BLaER1 treated with 17β-estradiol and CSF1 and Interleukin-3, amounts not matched to agents 10 nM and 100 nM (cell line): ENCODE results near the gene LRCH3.

ENCODE experiments used
- H3K27ac ChIP-seq, 11 experiments: shearing (Covaris generic); formaldehyde crosslinking; 2 replicates each; pipeline ENCODE4 v1.8.1; 2022
- H3K27me3 ChIP-seq, 11 experiments: shearing (Covaris generic); formaldehyde crosslinking; 2 replicates each; pipeline ENCODE4 v1.8.1; 2022
- H3K36me3 ChIP-seq, 11 experiments: shearing (Covaris generic); formaldehyde crosslinking; 2 replicates each; pipeline ENCODE4 v1.8.1; 2022
- H3K4me1 ChIP-seq, 10 experiments: shearing (Covaris generic); formaldehyde crosslinking; 2 replicates each; pipeline ENCODE4 v1.8.1; 2022
- H3K4me2 ChIP-seq, 11 experiments: shearing (Covaris generic); formaldehyde crosslinking; 2 replicates each; pipeline ENCODE4 v1.8.1; 2022
- H3K4me3 ChIP-seq, 10 experiments: shearing (Covaris generic); formaldehyde crosslinking; 2 replicates each; pipeline ENCODE4 v1.8.1; 2022
- H3K9ac ChIP-seq, 11 experiments: shearing (Covaris generic); formaldehyde crosslinking; 2 replicates each; pipeline ENCODE4 v1.8.1; 2022
- H3K9me3 ChIP-seq, 11 experiments: shearing (Covaris generic); formaldehyde crosslinking; replicated peaks in 1 of 11; 2 replicates each; pipeline ENCODE4 v1.8.1; 2022
- H4K20me1 ChIP-seq, 11 experiments: shearing (Covaris generic); formaldehyde crosslinking; 2 replicates each; pipeline ENCODE4 v1.8.1; 2022
- Cebpa-rat ChIP-seq, 11 experiments: shearing (Covaris generic); IDR thresholded peaks; 2 replicates each; pipeline ENCODE4 v1.8.1; 2022

The LRCH3 gene

GRCh38 chr3:197833930-197834715 is 43.1 kb downstream of the LRCH3 start:
- no peaks in the 10 kb centered on the region for H3K9me3 ChIP-seq
- H3K4me3 ChIP-seq = no peak overlapping the region
- H3K27me3 ChIP-seq = no peaks in the 10 kb centered on the region
- H4K20me1 ChIP-seq = no peaks in the 10 kb centered on the region
- no peak overlapping the region for H3K27ac ChIP-seq
- H3K36me3 ChIP-seq = peaks cover 67 to 100% (median 95%) of the 10 kb centered on the region in 11 experiments
- H3K4me2 ChIP-seq = no peak overlapping the region
- no peaks in the 10 kb centered on the region for H3K4me1 ChIP-seq
- H3K9ac ChIP-seq = no peak overlapping the region
- TF ChIP-seq Cebpa-rat (IDR thresholded peaks at IDR 0.05) = no peak

GRCh38 chr3:197835509-197835908 is 44.5 kb downstream of the LRCH3 start:
- Histone ChIP-seq H3K4me1 (no peaks in the 10 kb centered on the region), H3K9ac (no peak overlapping the region), H4K20me1 (no peaks in the 10 kb centered on the region), H3K4me3 (no peak overlapping the region), H3K9me3 (no peaks in the 10 kb centered on the region), H3K27ac (no peak overlapping the region), H3K36me3 (peaks cover 69 to 100% (median 95%) of the 10 kb centered on the region in 11 experiments), H3K4me2 (no peak overlapping the region), H3K27me3 (no peaks in the 10 kb centered on the region)
- TF ChIP-seq Cebpa-rat (IDR thresholded peaks at IDR 0.05) = no peak

- Histone ChIP-seq H3K4me2 (no peak overlapping the region), H3K36me3 (peaks cover 69 to 100% (median 96%) of the 10 kb centered on the region in 11 experiments), H3K4me3 (no peak overlapping the region), H3K27ac (no peak overlapping the region), H3K9me3 (no peaks in the 10 kb centered on the region), H4K20me1 (no peaks in the 10 kb centered on the region; a peak in 1 of 22 replicates), H3K4me1 (no peaks in the 10 kb centered on the region; a peak in 1 of 20 replicates), H3K9ac (no peak overlapping the region), H3K27me3 (no peaks in the 10 kb centered on the region)
- no peak for TF ChIP-seq Cebpa-rat (IDR thresholded peaks at IDR 0.05)
These were observed 45.2 kb downstream of the LRCH3 start for GRCh38 chr3:197836244-197836643.

GRCh38 chr3:197837282-197837681 is 46.2 kb downstream of the LRCH3 start:
- H3K9ac ChIP-seq = no peak overlapping the region
- H3K27me3 ChIP-seq = no peaks in the 10 kb centered on the region
- no peak overlapping the region for H3K4me2 ChIP-seq
- H3K27ac ChIP-seq = no peak overlapping the region
- no peak overlapping the region for H3K4me3 ChIP-seq
- H4K20me1 ChIP-seq = no peaks in the 10 kb centered on the region; a peak in 1 of 22 replicates
- H3K36me3 ChIP-seq = peaks cover 70 to 100% (median 96%) of the 10 kb centered on the region in 11 experiments
- no peaks in the 10 kb centered on the region; a peak in 1 of 20 replicates for H3K4me1 ChIP-seq
- no peak for TF ChIP-seq Cebpa-rat (IDR thresholded peaks at IDR 0.05)
- H3K9me3 ChIP-seq = no peaks in the 10 kb centered on the region

DNA sequence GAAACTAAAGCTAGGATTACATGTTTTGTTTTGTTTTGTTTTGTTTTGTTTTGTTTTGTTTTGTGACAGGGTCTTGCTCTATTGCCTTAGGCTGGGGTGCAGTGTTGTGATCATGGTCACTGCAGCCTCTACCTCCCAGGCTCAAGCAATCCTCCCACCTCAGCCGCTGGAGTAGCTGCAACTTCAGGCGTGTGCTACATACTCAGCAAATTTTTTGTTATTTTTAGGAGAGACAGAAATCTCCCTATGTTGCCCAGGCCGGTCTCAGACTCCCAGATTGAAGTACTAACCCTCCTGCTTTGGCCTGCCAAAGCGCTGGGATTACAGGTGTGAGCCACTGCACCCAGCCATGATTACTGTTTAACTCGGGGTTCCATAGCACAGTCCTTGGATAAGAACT is 50.7 kb downstream of the LRCH3 start:
- Histone ChIP-seq H3K27me3 (no peaks in the 10 kb centered on the region), H3K4me3 (no peak overlapping the region), H3K27ac (no peak overlapping the region), H3K4me1 (peaks cover 0 to 7% (median 0%) of the 10 kb centered on the region in 10 experiments; a peak in 3 of 20 replicates), H3K9me3 (no peaks in the 10 kb centered on the region), H3K9ac (no peak overlapping the region), H3K4me2 (no peak overlapping the region), H4K20me1 (no peaks in the 10 kb centered on the region; a peak in 1 of 22 replicates), H3K36me3 (peaks cover 77 to 100% (median 89%) of the 10 kb centered on the region in 11 experiments)
- TF ChIP-seq Cebpa-rat (IDR thresholded peaks at IDR 0.05) = no peak

GRCh38 chr3:197846491-197846890 is 55.4 kb downstream of the LRCH3 start:
- no peak overlapping the region for H3K27ac ChIP-seq
- H3K4me2 ChIP-seq = no peak overlapping the region
- no peaks in the 10 kb centered on the region for H3K27me3 ChIP-seq
- peaks cover 12 to 29% (median 18%) of the 10 kb centered on the region in 10 experiments; a peak in 19 of 20 replicates for H3K4me1 ChIP-seq
- no peak overlapping the region for H3K9ac ChIP-seq
- no peaks in the 10 kb centered on the region; a peak in 1 of 22 replicates for H4K20me1 ChIP-seq
- no peak for TF ChIP-seq Cebpa-rat (IDR thresholded peaks at IDR 0.05)
- no peak overlapping the region for H3K4me3 ChIP-seq
- no peaks in the 10 kb centered on the region for H3K9me3 ChIP-seq
- peaks cover 62 to 92% (median 76%) of the 10 kb centered on the region in 11 experiments for H3K36me3 ChIP-seq

DNA sequence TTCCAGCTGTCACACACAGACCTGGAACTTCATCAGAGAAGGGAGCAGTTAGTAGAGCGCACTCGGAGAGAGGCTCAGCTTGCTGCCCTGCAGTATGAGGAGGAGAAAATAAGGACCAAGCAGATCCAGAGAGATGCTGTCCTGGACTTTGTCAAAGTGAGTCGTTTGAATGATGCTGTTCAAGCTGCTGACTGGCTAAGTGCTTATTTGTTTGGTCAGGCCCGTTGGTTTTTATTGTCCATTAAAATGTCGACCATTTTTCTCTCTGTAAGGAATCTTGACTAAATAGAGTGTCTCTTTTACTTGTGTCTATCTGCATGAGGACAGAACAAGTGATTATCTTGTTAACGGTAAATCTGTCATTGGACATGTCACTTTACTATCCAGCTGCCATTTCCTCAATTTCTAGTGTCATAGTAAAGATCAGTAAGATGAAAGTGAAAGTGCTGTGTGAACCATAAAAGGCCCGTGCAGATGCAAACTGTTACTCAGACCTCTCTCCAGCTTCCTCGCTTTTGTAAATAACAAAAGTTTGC is 56.9 kb downstream of the LRCH3 start:
- Histone ChIP-seq H3K36me3 (peaks cover 61 to 92% (median 76%) of the 10 kb centered on the region in 11 experiments), H3K27ac (peak overlapping the region in 9 of 11 experiments; percentile 11 to 68 (median 49); a peak in 16 of 22 replicates), H3K9ac (peak overlapping the region; percentile 7 to 57 (median 37); a peak in 13 of 22 replicates), H3K4me2 (peak overlapping the region; percentile 48 to 76 (median 69)), H3K4me3 (peak overlapping the region in 6 of 10 experiments; percentile 29 to 40 (median 31); a peak in 8 of 20 replicates), H4K20me1 (no peaks in the 10 kb centered on the region; a peak in 1 of 22 replicates), H3K4me1 (peaks cover 12 to 29% (median 18%) of the 10 kb centered on the region in 10 experiments; a peak in 19 of 20 replicates), H3K9me3 (no peaks in the 10 kb centered on the region), H3K27me3 (no peaks in the 10 kb centered on the region)
- no peak for TF ChIP-seq Cebpa-rat (IDR thresholded peaks at IDR 0.05)

GRCh38 chr3:197854596-197855343 is 63.7 kb downstream of the LRCH3 start:
- Histone ChIP-seq H3K4me2 (no peak overlapping the region), H3K27ac (no peak overlapping the region), H3K9ac (no peak overlapping the region), H4K20me1 (no peaks in the 10 kb centered on the region), H3K9me3 (peaks cover 3 to 17% (median 9%) of the 10 kb centered on the region in 11 experiments; a peak in 10 of 22 replicates), H3K4me1 (no peaks in the 10 kb centered on the region), H3K27me3 (no peaks in the 10 kb centered on the region), H3K36me3 (peaks cover 66 to 100% (median 89%) of the 10 kb centered on the region in 11 experiments), H3K4me3 (no peak overlapping the region)
- TF ChIP-seq Cebpa-rat (IDR thresholded peaks at IDR 0.05) = no peak

GRCh38 chr3:197855571-197855970 is 64.5 kb downstream of the LRCH3 start:
- H3K4me2 ChIP-seq = no peak overlapping the region
- H4K20me1 ChIP-seq = no peaks in the 10 kb centered on the region; a peak in 1 of 22 replicates
- H3K27ac ChIP-seq = no peak overlapping the region
- peaks cover 68 to 99% (median 86%) of the 10 kb centered on the region in 11 experiments for H3K36me3 ChIP-seq
- no peak overlapping the region for H3K9ac ChIP-seq
- peaks cover 3 to 17% (median 9%) of the 10 kb centered on the region in 11 experiments; a peak in 10 of 22 replicates for H3K9me3 ChIP-seq
- H3K4me3 ChIP-seq = no peak overlapping the region
- TF ChIP-seq Cebpa-rat (IDR thresholded peaks at IDR 0.05) = no peak
- H3K4me1 ChIP-seq = no peaks in the 10 kb centered on the region
- H3K27me3 ChIP-seq = no peaks in the 10 kb centered on the region
